IMR-90 (cell line): ENCODE measurements around the gene RAD51B. TPM values are rescaled to one million over a fixed set of nuclear protein-coding genes. Genes with fewer than 3 reads are reported as not detected.

Source experiments
- ATAC-seq: fragments of 200-7000 bp; cut with Tn5 transposase; 2 replicates; pipeline ENCODE4 v1.9.1; 2020; ENCODE audit warnings: low read depth, mild to moderate bottlenecking, moderate library complexity
- BruUV-seq: library from RNA; stranded (reverse); fragments of 400-500 nt; replicated peaks from 2 replicates; lab custom pipeline; 2021; lab: Mats Ljungman, UMichigan
- CTCF ChIA-PET: fragments of 300-600 bp; formaldehyde crosslinking; extraction: SDS; loops from one replicate; lab custom pipeline; 2021; ENCODE audit warnings: antibody characterized with exemption; lab: Yijun Ruan, JAX
- POLR2A ChIA-PET: fragments of 300-600 bp; sonication (Branson Sonifier 250); formaldehyde crosslinking; loops from one replicate; lab custom pipeline; 2022; ENCODE audit warnings: antibody characterized with exemption; ENCODE audit not compliant: unreplicated experiment; lab: Charles Lee
- DNase-seq: peaks from one replicate; pipeline ENCODE4 v3.0.0; 2013
- H2AFZ ChIP-seq: replicated peaks from 2 replicates; pipeline ENCODE3; 2013; ENCODE audit warnings: low read length, mild to moderate bottlenecking; ENCODE audit not compliant: poor library complexity
- H2AK5ac ChIP-seq: 2 replicates; pipeline ENCODE4 v1.6.1; 2013; ENCODE audit warnings: low read depth, low read length, inconsistent platforms
- H2AK9ac ChIP-seq: replicated peaks from 2 replicates; pipeline ENCODE3; 2013; ENCODE audit warnings: mild to moderate bottlenecking, low read depth, low read length, moderate library complexity; ENCODE audit not compliant: poor library complexity
- H2BK120ac ChIP-seq: 2 replicates; pipeline ENCODE4 v1.6.1; 2013; ENCODE audit warnings: low read depth, low read length, inconsistent platforms
- H2BK15ac ChIP-seq: 3 replicates; pipeline ENCODE4 v1.6.1; 2013; ENCODE audit warnings: low read depth, low read length, inconsistent platforms
- H2BK20ac ChIP-seq: 2 replicates; pipeline ENCODE4 v1.6.1; 2013; ENCODE audit warnings: low read depth, mild to moderate bottlenecking, inconsistent platforms, low read length, moderate library complexity
- H2BK5ac ChIP-seq: 2 replicates; pipeline ENCODE4 v1.6.1; 2013; ENCODE audit warnings: mild to moderate bottlenecking, low read depth, low read length, inconsistent platforms; ENCODE audit not compliant: poor library complexity, severe bottlenecking
- H3K14ac ChIP-seq: replicated peaks from 2 replicates; pipeline ENCODE4 v1.6.1; 2013; ENCODE audit warnings: low read depth, low read length, inconsistent platforms
- H3K18ac ChIP-seq: 2 replicates; pipeline ENCODE4 v1.6.1; 2013; ENCODE audit warnings: low read depth, low read length, control low read depth
- H3K23ac ChIP-seq: 2 replicates; pipeline ENCODE4 v1.6.1; 2013; ENCODE audit warnings: low read depth, low read length, inconsistent platforms
- H3K27ac ChIP-seq: 2 replicates; pipeline ENCODE4 v1.5.1; 2013; ENCODE audit warnings: mild to moderate bottlenecking, control low read depth, low read length; ENCODE audit not compliant: insufficient read depth
- H3K27me3 ChIP-seq: 2 replicates; pipeline ENCODE4 v1.6.1; 2013; ENCODE audit warnings: low read length; ENCODE audit not compliant: control insufficient read depth, insufficient read depth
- H3K36me3 ChIP-seq: 2 replicates; pipeline ENCODE4 v1.6.1; 2013; ENCODE audit warnings: low read length, mixed read lengths; ENCODE audit not compliant: control insufficient read depth, insufficient read depth
- H3K4ac ChIP-seq: 2 replicates; pipeline ENCODE4 v1.6.1; 2013; ENCODE audit warnings: low read depth, low read length, inconsistent platforms
- H3K4me1 ChIP-seq: 2 replicates; pipeline ENCODE4 v1.6.1; 2013; ENCODE audit warnings: low read length, mixed read lengths; ENCODE audit not compliant: control insufficient read depth, insufficient read depth
- H3K4me2 ChIP-seq: 2 replicates; pipeline ENCODE4 v1.6.1; 2013; ENCODE audit warnings: low read depth, mild to moderate bottlenecking, control low read depth, low read length, moderate library complexity
- H3K4me3 ChIP-seq: 2 replicates; pipeline ENCODE4 v1.5.1; 2013; ENCODE audit warnings: low read depth, mild to moderate bottlenecking, control low read depth, low read length, moderate library complexity; ENCODE audit not compliant: insufficient read depth
- H3K56ac ChIP-seq: 2 replicates; pipeline ENCODE4 v1.6.1; 2013; ENCODE audit warnings: low read length, inconsistent platforms; ENCODE audit not compliant: insufficient read depth; ENCODE audit errors: extremely low read depth
- H3K79me1 ChIP-seq, 2 experiments: 2 replicates each; pipeline ENCODE4 v1.6.1; 2013; ENCODE audit warnings: low read length in 2 of 2, inconsistent platforms in 1 of 2, low read depth in 1 of 2
- H3K9ac ChIP-seq: 2 replicates; pipeline ENCODE4 v1.6.1; 2013; ENCODE audit warnings: low read depth, low read length, control low read depth
- H3K9me1 ChIP-seq: 2 replicates; pipeline ENCODE4 v1.6.1; 2013; ENCODE audit warnings: low read length, inconsistent platforms; ENCODE audit not compliant: insufficient read depth
- H3K9me3 ChIP-seq: 2 replicates; pipeline ENCODE4 v1.6.1; 2013; ENCODE audit warnings: low read length; ENCODE audit not compliant: control insufficient read depth, insufficient read depth
- H4K20me1 ChIP-seq: 2 replicates; pipeline ENCODE4 v1.6.1; 2013; ENCODE audit warnings: low read length, inconsistent platforms; ENCODE audit not compliant: insufficient read depth
- H4K5ac ChIP-seq: 2 replicates; pipeline ENCODE4 v1.6.1; 2013; ENCODE audit warnings: mild to moderate bottlenecking, low read depth, low read length, control low read depth
- H4K8ac ChIP-seq, 2 experiments: 2 replicates each; pipeline ENCODE4 v1.6.1; 2013; ENCODE audit warnings: low read depth in 2 of 2, low read length in 2 of 2, control low read depth in 1 of 2, inconsistent platforms in 1 of 2
- H4K91ac ChIP-seq: 2 replicates; pipeline ENCODE4 v1.6.1; 2013; ENCODE audit warnings: low read depth, low read length, inconsistent platforms; ENCODE audit not compliant: insufficient read depth
- BHLHE40 ChIP-seq: fragments of 150-350 bp; IDR thresholded peaks from 2 replicates; pipeline ENCODE4 v1.6.1; 2016; ENCODE audit warnings: mild to moderate bottlenecking, low read depth, low read length
- CEBPB ChIP-seq: IDR thresholded peaks from 2 replicates; pipeline ENCODE4 v1.6.1; 2012; ENCODE audit warnings: low read depth, low read length, improper control_type of control experiment
- CHD1 ChIP-seq: IDR thresholded peaks from 2 replicates; pipeline ENCODE4 v1.6.1; 2012; ENCODE audit warnings: low read depth, low read length, improper control_type of control experiment
- ELK1 ChIP-seq: fragments of 150-350 bp; IDR thresholded peaks from 2 replicates; pipeline ENCODE4 v1.6.1; 2016; ENCODE audit warnings: low read depth, mild to moderate bottlenecking, low read length, moderate library complexity, borderline replicate concordance
- FOS ChIP-seq: fragments of 150-350 bp; IDR thresholded peaks from 2 replicates; pipeline ENCODE4 v1.6.1; 2016; ENCODE audit warnings: low read depth, low read length
- MAFK ChIP-seq: IDR thresholded peaks from 2 replicates; pipeline ENCODE4 v1.6.1; 2012; ENCODE audit warnings: low read depth, low read length, improper control_type of control experiment
- MAZ ChIP-seq: IDR thresholded peaks from 2 replicates; pipeline ENCODE4 v1.6.1; 2012; ENCODE audit warnings: low read depth, mild to moderate bottlenecking, low read length, improper control_type of control experiment, moderate library complexity, borderline replicate concordance
- MXI1 ChIP-seq: IDR thresholded peaks from 2 replicates; pipeline ENCODE4 v1.6.1; 2012; ENCODE audit warnings: low read depth, mild to moderate bottlenecking, low read length, moderate library complexity, borderline replicate concordance
- NFE2L2 ChIP-seq: fragments of 150-350 bp; IDR thresholded peaks from 2 replicates; pipeline ENCODE4 v1.6.1; 2016; ENCODE audit warnings: low read depth, mild to moderate bottlenecking, low read length
- POLR2A ChIP-seq: IDR thresholded peaks from 2 replicates; pipeline ENCODE4 v1.6.1; 2012; ENCODE audit warnings: mild to moderate bottlenecking, low read depth, low read length
- RCOR1 ChIP-seq: IDR thresholded peaks from 2 replicates; pipeline ENCODE4 v1.6.1; 2012; ENCODE audit warnings: mild to moderate bottlenecking, low read length, improper control_type of control experiment; ENCODE audit not compliant: insufficient replicate concordance
- RFX5 ChIP-seq: IDR thresholded peaks from 2 replicates; pipeline ENCODE4 v1.8.0; 2012; ENCODE audit warnings: low read depth, mild to moderate bottlenecking, low read length, moderate library complexity
- SMC3 ChIP-seq: fragments of 150-350 bp; IDR thresholded peaks from 2 replicates; pipeline ENCODE4 v1.6.1; 2016; ENCODE audit warnings: low read depth, mild to moderate bottlenecking, antibody characterized with exemption, low read length, moderate library complexity
- USF2 ChIP-seq: fragments of 150-350 bp; IDR thresholded peaks from 2 replicates; pipeline ENCODE4 v1.6.1; 2017; ENCODE audit warnings: mild to moderate bottlenecking, antibody characterized with exemption, low read length, low read depth
- WGBS, 2 experiments: methylation state at CpG; one replicate each; pipeline versions ENCODE4 v1.1.5 to v1.1.7; 2013; ENCODE audit warnings: missing lambda C conversion rate in 2 of 2; ENCODE audit not compliant: insufficient read length in 1 of 2; ENCODE audit errors: extremely low coverage in 2 of 2; 5-methylcytosine and 5-hydroxymethylcytosine counted together
- dilution Hi-C: fragments of 300-500 bp; cut with HindIII; formaldehyde crosslinking; loops from one replicate; pipeline ENCODE4 v1.14.3; 2018; ENCODE audit warnings: low sequenced_read_pairs; ENCODE audit not compliant: unreplicated experiment
- in situ Hi-C: fragments of 300-500 bp; cut with MboI; formaldehyde crosslinking; loops from 3 replicates; pipeline ENCODE4 v1.14.3; 2019; ENCODE audit warnings: low sequenced_read_pairs, inconsistent platforms, mixed read lengths
- intact Hi-C: fragments of 100-400 bp; cut with micrococcal nuclease; formaldehyde crosslinking; loops from 2 replicates; pipeline ENCODE4 v1.10.0; 2022
- polyA plus RNA-seq, 3 experiments: library from polyadenylated mRNA; depleted of rRNA; stranded (reverse); fragments of >200 nt; gene quantifications; 2 replicates each; pipeline ENCODE4 v1.2.3, GENCODE V29; 2012; ENCODE audit warnings: low replicate concordance in 1 of 3
- total RNA-seq: library from RNA; depleted of rRNA; stranded (reverse); fragments of >200 nt; gene quantifications from 2 replicates; pipeline ENCODE4 v1.2.3, GENCODE V29; 2012

The RAD51B gene
- total and polyA plus RNA-seq, 2 of the 4 experiments (the other 2 are of a cell fraction) = 5.1 to 18.8 TPM

- WGBS, 2 experiments = 38% methylated on average over 2 of the region's 13 CpGs; no CpG with 5 or more reads in 1 of the 2 experiments
- CTCF ChIA-PET = interaction anchor here (0.6 to 1.1 kb wide), 2 partner anchors 14 to 331 kb away, joined by 3 read pairs; no protein-coding TSS in a partner anchor
- Histone ChIP-seq H3K36me3 (no peaks in the 10 kb centered on the region), H3K79me1 (no peaks in the 10 kb centered on the region), H2BK20ac (peak overlapping the region; percentile 95), H3K56ac (peak overlapping the region; percentile 48; the same call in 1 of the 2 replicates), H2AK5ac (peak overlapping the region; percentile 93), H4K91ac (peak overlapping the region; percentile 90), H2AK9ac (peak overlapping the region; percentile 63), H4K8ac (peak overlapping the region; percentile 90 to 94), H3K23ac (peak overlapping the region; percentile 84), H3K14ac (peak overlapping the region; percentile 83), H3K9ac (peak overlapping the region; percentile 8; the same call in 1 of the 2 replicates), H3K4me1 (peaks cover 34% of the 10 kb centered on the region), H3K4me2 (no peak overlapping the region), H4K5ac (peak overlapping the region; percentile 95), H2BK15ac (peak overlapping the region; percentile 89; the same call in 2 of the 3 replicates), H3K9me1 (peaks cover 27% of the 10 kb centered on the region), H3K27ac (peak overlapping the region; percentile 84), H3K4me3 (no peak overlapping the region), H3K4ac (peak overlapping the region; percentile 92), H4K20me1 (no peaks in the 10 kb centered on the region), H3K9me3 (no peaks in the 10 kb centered on the region; the same call in 1 of the 2 replicates), H3K27me3 (no peaks in the 10 kb centered on the region), H2BK5ac (peak overlapping the region; percentile 77), H2BK120ac (peak overlapping the region; percentile 90), H2AFZ (peak overlapping the region; percentile 83), H3K18ac (peak overlapping the region; percentile 92)
- POLR2A ChIA-PET = no interaction called here
- DNase-seq (peak; percentile 58), ATAC-seq (peak; percentile 52)
- no TSS peak for BruUV-seq
- dilution Hi-C loops (no loop called here), in situ Hi-C loops (no loop called here), intact Hi-C loops (no loop called here)
- peak; percentile 54 for TF ChIP-seq USF2
- TF ChIP-seq ELK1 = no peak
- TF ChIP-seq RFX5 = no peak
- TF ChIP-seq POLR2A = no peak
- TF ChIP-seq MAFK = no peak
- TF ChIP-seq CEBPB = peak; percentile 37; the same call in 1 of the 2 replicates
- no peak for TF ChIP-seq BHLHE40
- TF ChIP-seq RCOR1 = no peak
- no peak for TF ChIP-seq MAZ
- no peak for TF ChIP-seq FOS
- no peak for TF ChIP-seq NFE2L2
- TF ChIP-seq SMC3 = no peak
- no peak for TF ChIP-seq MXI1
- no peak for TF ChIP-seq CHD1
Observed at GRCh38 chr14:68637106-68638021, 817.8 kb downstream of the RAD51B start.
